HG03135 (cell line): ENCODE results near the gene CYP24A1.

ENCODE experiments used
- ATAC-seq: cut with Tn5 transposase; IDR thresholded peaks from one replicate; pipeline ENCODE4 v1.9.1; 2021; ENCODE audit warnings: mild to moderate bottlenecking, moderate library complexity; ENCODE audit not compliant: unreplicated experiment

CYP24A1 gene

GRCh38 chr20:54116550-54117235, 57.1 kb downstream of the CYP24A1 start:
- ATAC-seq: no peak

- ATAC-seq: no peak
Observed at GRCh38 chr20:54115172-54115854, 58.5 kb downstream of the CYP24A1 start.

- ATAC-seq: no peak
Observed at GRCh38 chr20:54114109-54114508, 59.7 kb downstream of the CYP24A1 start.

- ATAC-seq: no peak
Observed at GRCh38 chr20:54113566-54113965, 60.2 kb downstream of the CYP24A1 start.

- no peak for ATAC-seq
Observed at GRCh38 chr20:54112221-54112884, 61.4 kb downstream of the CYP24A1 start.

GRCh38 chr20:54111460-54111859, 62.3 kb downstream of the CYP24A1 start:
- no peak for ATAC-seq

GRCh38 chr20:54110457-54110856, 63.3 kb downstream of the CYP24A1 start:
- no peak for ATAC-seq

GRCh38 chr20:54110041-54110440, 63.7 kb downstream of the CYP24A1 start:
- ATAC-seq: no peak

GRCh38 chr20:54108817-54109216, 65.0 kb downstream of the CYP24A1 start:
- ATAC-seq: no peak

GRCh38 chr20:54108326-54108642, 65.5 kb downstream of the CYP24A1 start:
- ATAC-seq: no peak

- no peak for ATAC-seq
Observed at GRCh38 chr20:54107600-54108325, 66.0 kb downstream of the CYP24A1 start.

- no peak for ATAC-seq
Observed at GRCh38 chr20:54107181-54107580, 66.6 kb downstream of the CYP24A1 start.

GRCh38 chr20:54106162-54106561, 67.6 kb downstream of the CYP24A1 start:
- no peak for ATAC-seq

- no peak for ATAC-seq
Observed at GRCh38 chr20:54105653-54106052, 68.1 kb downstream of the CYP24A1 start.

- no peak for ATAC-seq
Observed at GRCh38 chr20:54104781-54105180, 69.0 kb downstream of the CYP24A1 start.

GRCh38 chr20:54103762-54104600, 69.8 kb downstream of the CYP24A1 start:
- ATAC-seq: no peak
